ENCODE data around the gene CSTB. TPM values are rescaled to one million over a fixed set of nuclear protein-coding genes. Genes with fewer than 3 reads are reported as not detected.

CSTB gene
- total and polyA plus RNA-seq, 2 of the 8 experiments (the other 6 are each of a cell fraction or from before 2014, with no cell fraction given), result 53.8 to 64.1 TPM

- TF ChIP-seq SRF (IDR thresholded peaks at IDR 0.05; ENCODE audit: low read depth, low read length), result no peak
- no peak for TF ChIP-seq RBBP5 (IDR thresholded peaks at IDR 0.05; ENCODE audit: borderline replicate concordance, low read depth, low read length)
- no peak for TF ChIP-seq TAF7 (optimal IDR thresholded peaks at IDR 0.05; ENCODE audit: borderline replicate concordance, low read depth, low read length)
- no peak for TF ChIP-seq BACH1 (IDR thresholded peaks at IDR 0.05; ENCODE audit: low read length)
- TF ChIP-seq ASH2L (IDR thresholded peaks at IDR 0.05; ENCODE audit: low read length), result no peak
- TF ChIP-seq EZH2 (IDR thresholded peaks at IDR 0.05; ENCODE audit: low read depth, low read length, severe bottlenecking), result no peak
- TF ChIP-seq RXRA (IDR thresholded peaks at IDR 0.05; ENCODE audit: insufficient read depth, low read depth, low read length), result no peak
- TF ChIP-seq TEAD4 (IDR thresholded peaks at IDR 0.05; ENCODE audit: low read depth, low read length), result no peak
- TF ChIP-seq SIX5 (IDR thresholded peaks at IDR 0.05; ENCODE audit: low read depth, low read length), result no peak
- TF ChIP-seq SIN3A (conservative IDR thresholded peaks at IDR 0.05 in 1 of 2, IDR thresholded peaks at IDR 0.05 in 1 of 2; ENCODE audit: low read depth in 1 of 2, low read length in 2 of 2), result no peak
- no peak for TF ChIP-seq RAD21 (IDR thresholded peaks at IDR 0.05 in 1 of 2, conservative IDR thresholded peaks at IDR 0.05 in 1 of 2; ENCODE audit: low read depth in 2 of 2, low read length in 2 of 2)
- Histone ChIP-seq H4K8ac (ENCODE audit: extremely low read depth, insufficient read depth, low read length) (no peak overlapping the region), H2BK20ac (ENCODE audit: low read length) (no peak overlapping the region), H3K36me3 (ENCODE audit: control insufficient read depth in 2 of 4, insufficient read depth in 4 of 4, low read length in 3 of 4) (no peaks in the 10 kb centered on the region), H3K27me3 (replicated peaks in 1 of 4; ENCODE audit: control insufficient read depth in 3 of 4, extremely low read depth in 1 of 4, insufficient read depth in 3 of 4, low read length in 3 of 4) (no peaks in the 10 kb centered on the region; a peak in 1 of 7 replicates), H2BK5ac (ENCODE audit: low read depth, low read length) (no peak overlapping the region), H3K4ac (replicated peaks; ENCODE audit: insufficient read length, low read depth, low read length) (no peak overlapping the region), H4K20me1 (replicated peaks in 1 of 2; ENCODE audit: control insufficient read depth in 1 of 2, insufficient read depth in 2 of 2, low read length in 2 of 2) (peaks cover 0 to 5% of the 10 kb centered on the region in 2 experiments), H3K18ac (ENCODE audit: extremely low read depth, low read length) (no peak overlapping the region), H3K9me3 (ENCODE audit: insufficient read depth in 2 of 2, low read depth in 1 of 2, low read length in 1 of 2) (no peaks in the 10 kb centered on the region), H3K79me2 (ENCODE audit: control insufficient read depth in 1 of 2, insufficient read depth in 2 of 2, low read length in 2 of 2) (no peaks in the 10 kb centered on the region), H2BK15ac (ENCODE audit: low read length) (no peak overlapping the region), H4K91ac (replicated peaks; ENCODE audit: insufficient read length, low read length) (no peak overlapping the region), H3K23ac (ENCODE audit: insufficient read length) (no peak overlapping the region), H3K9ac (replicated peaks in 1 of 4; ENCODE audit: extremely low read depth in 1 of 4, low read depth in 3 of 4, low read length in 3 of 4) (no peak overlapping the region), H2AFZ (ENCODE audit: low read length) (no peak overlapping the region), H3K79me1 (ENCODE audit: low read depth, low read length) (no peaks in the 10 kb centered on the region), H4K5ac (ENCODE audit: insufficient read length, low read depth, low read length) (no peak overlapping the region), H3K4me2 (ENCODE audit: insufficient read depth in 1 of 2, low read depth in 2 of 2, low read length in 2 of 2) (no peak overlapping the region), H2AK5ac (ENCODE audit: low read depth, low read length) (no peak overlapping the region), H3K23me2 (ENCODE audit: low read depth, low read length) (no peaks in the 10 kb centered on the region), H3K4me1 (replicated peaks in 1 of 4; ENCODE audit: control insufficient read depth in 3 of 4, insufficient read depth in 4 of 4, low read length in 3 of 4) (peaks cover 0 to 7% (median 4%) of the 10 kb centered on the region in 4 experiments; a peak in 5 of 7 replicates), H2BK12ac (ENCODE audit: low read depth, low read length) (no peak overlapping the region), H2BK120ac (replicated peaks; ENCODE audit: low read depth, low read length) (no peak overlapping the region), H3K4me3 (ENCODE audit: extremely low read depth in 1 of 4, insufficient read depth in 2 of 4, low read depth in 3 of 4, low read length in 4 of 4) (no peak overlapping the region), H3K14ac (ENCODE audit: insufficient read length) (no peak overlapping the region), H3K27ac (ENCODE audit: low read depth, low read length) (no peak overlapping the region), H3K56ac (replicated peaks; ENCODE audit: insufficient read length, low read depth, low read length) (no peak overlapping the region)
- FAIRE-seq, result no peak
- WGBS, 2 experiments (ENCODE audit: extremely low coverage in 1 of 2, insufficient coverage in 1 of 2, insufficient read length in 1 of 2, insufficient replicate concordance in 2 of 2, low coverage in 1 of 2, low lambda C conversion rate in 2 of 2, missing lambda C conversion rate in 1 of 2), result 80% methylated on average over 6 of the region's 6 CpGs; no CpG with 5 or more reads in 1 of the 2 experiments
- ChIA-PET CTCF (ENCODE audit: partially characterized antibody) (interaction anchor here (1.0 to 1.3 kb wide), 2 partner anchors 25 to 29 kb away, joined by 3 read pairs; no protein-coding TSS in a partner anchor), POLR2A (ENCODE audit: partially characterized antibody) (interaction anchor here (1.4 to 2.1 kb wide), 3 partner anchors 9 to 34 kb away, joined by 3 to 7 read pairs (median 6); no protein-coding TSS in a partner anchor)
- no peak for DNase-seq (ENCODE audit: low read depth in 1 of 2, low spot score in 2 of 2)
These were observed 5.7 kb upstream of the CSTB start for GRCh38 chr21:43781846-43782245.
